NB4 (cell line): ENCODE measurements around the gene PPP1R16B.

Experiments used
- TF ChIP-seq, protein P1 (sequence below): IDR thresholded peaks from one replicate; pipeline ENCODE4 v1.5.1; 2012; ENCODE audit warnings: low read depth, low read length
- TF ChIP-seq, protein P2 (sequence below): IDR thresholded peaks from 2 replicates; pipeline ENCODE4 v1.6.1; 2011; ENCODE audit warnings: low read depth, low read length

DNA sequence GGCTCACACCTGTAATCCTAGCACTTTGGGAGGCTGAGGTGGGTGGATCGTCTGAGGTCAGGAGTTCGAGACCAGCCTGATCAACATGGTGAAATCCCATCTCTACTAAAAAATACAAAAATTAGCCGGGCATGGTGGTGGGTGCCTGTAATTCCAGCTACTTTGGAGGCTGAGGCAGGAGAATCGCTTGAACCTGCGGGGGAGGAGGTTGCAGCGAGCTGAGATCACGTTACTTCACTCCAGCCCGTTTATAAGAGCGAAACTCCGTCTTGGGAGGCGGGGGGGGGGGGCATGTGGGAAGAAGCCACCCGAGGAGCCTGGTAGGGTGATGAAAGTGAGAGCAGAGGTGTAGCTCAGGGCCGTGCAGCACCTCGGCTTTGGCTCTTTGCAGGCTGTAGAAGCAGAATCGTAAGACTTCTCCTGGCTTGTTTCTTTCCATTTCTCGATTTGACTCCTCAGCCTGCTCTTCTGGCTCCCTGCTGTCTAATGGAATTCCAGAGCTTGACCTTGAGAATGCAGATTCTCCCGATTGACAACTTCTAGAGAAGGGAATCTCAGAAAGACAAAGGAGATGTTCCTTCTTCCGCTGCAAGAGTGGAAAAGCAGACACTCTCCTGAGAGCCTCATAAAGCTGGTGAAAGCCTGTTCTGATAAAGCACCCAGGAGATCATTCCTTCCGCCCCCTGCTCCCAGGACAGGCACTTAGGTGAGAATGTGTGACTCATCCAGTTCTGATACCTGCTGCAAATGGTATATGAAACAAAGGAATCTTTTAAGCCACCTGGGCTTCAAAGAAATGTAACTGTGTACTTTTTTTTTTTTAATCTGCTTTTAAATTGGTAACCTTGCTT lies 26.0 kb upstream of the PPP1R16B start:
- TF ChIP-seq, protein P1, sequence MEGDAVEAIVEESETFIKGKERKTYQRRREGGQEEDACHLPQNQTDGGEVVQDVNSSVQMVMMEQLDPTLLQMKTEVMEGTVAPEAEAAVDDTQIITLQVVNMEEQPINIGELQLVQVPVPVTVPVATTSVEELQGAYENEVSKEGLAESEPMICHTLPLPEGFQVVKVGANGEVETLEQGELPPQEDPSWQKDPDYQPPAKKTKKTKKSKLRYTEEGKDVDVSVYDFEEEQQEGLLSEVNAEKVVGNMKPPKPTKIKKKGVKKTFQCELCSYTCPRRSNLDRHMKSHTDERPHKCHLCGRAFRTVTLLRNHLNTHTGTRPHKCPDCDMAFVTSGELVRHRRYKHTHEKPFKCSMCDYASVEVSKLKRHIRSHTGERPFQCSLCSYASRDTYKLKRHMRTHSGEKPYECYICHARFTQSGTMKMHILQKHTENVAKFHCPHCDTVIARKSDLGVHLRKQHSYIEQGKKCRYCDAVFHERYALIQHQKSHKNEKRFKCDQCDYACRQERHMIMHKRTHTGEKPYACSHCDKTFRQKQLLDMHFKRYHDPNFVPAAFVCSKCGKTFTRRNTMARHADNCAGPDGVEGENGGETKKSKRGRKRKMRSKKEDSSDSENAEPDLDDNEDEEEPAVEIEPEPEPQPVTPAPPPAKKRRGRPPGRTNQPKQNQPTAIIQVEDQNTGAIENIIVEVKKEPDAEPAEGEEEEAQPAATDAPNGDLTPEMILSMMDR, result no peak
- TF ChIP-seq, protein P2, sequence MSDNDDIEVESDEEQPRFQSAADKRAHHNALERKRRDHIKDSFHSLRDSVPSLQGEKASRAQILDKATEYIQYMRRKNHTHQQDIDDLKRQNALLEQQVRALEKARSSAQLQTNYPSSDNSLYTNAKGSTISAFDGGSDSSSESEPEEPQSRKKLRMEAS, result no peak
